ENCODE measurements around the gene ADGRE2. TPM values are rescaled to one million over a fixed set of nuclear protein-coding genes. Genes with fewer than 3 reads are reported as not detected.

ADGRE2 gene
- total RNA-seq, 1 donor from 2014 or later: 4.9 TPM

GRCh38 chr19:14715841-14716240 lies 62.5 kb downstream of the ADGRE2 start:
- Histone ChIP-seq H3K27ac (no peak overlapping the region), H3K36me3 (peaks cover 15 to 98% of the 10 kb centered on the region in 2 donors), H3K27me3 (no peaks in the 10 kb centered on the region), H3K4me3 (no peak overlapping the region), H3K4me1 (no peaks in the 10 kb centered on the region), H3K9me3 (peaks cover 49% of the 10 kb centered on the region)
- intact Hi-C loops (cut with DNase I): no loop called here
- DNase-seq (ENCODE audit: extremely low spot score in 2 of 2): no peak
- TF ChIP-seq, protein P1, sequence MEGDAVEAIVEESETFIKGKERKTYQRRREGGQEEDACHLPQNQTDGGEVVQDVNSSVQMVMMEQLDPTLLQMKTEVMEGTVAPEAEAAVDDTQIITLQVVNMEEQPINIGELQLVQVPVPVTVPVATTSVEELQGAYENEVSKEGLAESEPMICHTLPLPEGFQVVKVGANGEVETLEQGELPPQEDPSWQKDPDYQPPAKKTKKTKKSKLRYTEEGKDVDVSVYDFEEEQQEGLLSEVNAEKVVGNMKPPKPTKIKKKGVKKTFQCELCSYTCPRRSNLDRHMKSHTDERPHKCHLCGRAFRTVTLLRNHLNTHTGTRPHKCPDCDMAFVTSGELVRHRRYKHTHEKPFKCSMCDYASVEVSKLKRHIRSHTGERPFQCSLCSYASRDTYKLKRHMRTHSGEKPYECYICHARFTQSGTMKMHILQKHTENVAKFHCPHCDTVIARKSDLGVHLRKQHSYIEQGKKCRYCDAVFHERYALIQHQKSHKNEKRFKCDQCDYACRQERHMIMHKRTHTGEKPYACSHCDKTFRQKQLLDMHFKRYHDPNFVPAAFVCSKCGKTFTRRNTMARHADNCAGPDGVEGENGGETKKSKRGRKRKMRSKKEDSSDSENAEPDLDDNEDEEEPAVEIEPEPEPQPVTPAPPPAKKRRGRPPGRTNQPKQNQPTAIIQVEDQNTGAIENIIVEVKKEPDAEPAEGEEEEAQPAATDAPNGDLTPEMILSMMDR (IDR thresholded peaks at IDR 0.05): no peak
- TF ChIP-seq POLR2AphosphoS5 (IDR thresholded peaks at IDR 0.05; ENCODE audit: insufficient read depth in 1 of 2, low read depth in 1 of 2) (no peak), POLR2A (IDR thresholded peaks at IDR 0.05) (no peak)

DNA sequence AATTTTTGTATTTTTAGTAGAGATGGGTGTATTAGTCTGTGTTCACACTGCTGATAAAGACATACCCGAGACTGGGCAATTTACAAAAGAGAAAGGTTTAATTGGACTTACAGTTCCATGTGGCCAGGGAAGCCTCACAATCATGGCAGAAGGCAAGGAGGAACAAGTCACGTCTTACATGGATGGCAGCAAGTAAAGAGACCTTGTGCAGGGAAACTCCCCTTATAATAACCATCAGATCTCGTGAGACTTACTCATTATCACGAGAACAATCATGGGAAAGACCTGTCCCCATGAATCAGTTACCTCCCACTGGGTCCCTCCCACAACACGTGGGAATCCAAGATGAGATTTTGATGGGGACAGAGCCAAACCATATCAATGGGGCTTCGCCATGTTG lies 73.9 kb downstream of the ADGRE2 start:
- Histone ChIP-seq H3K9me3 (no peaks in the 10 kb centered on the region), H3K27ac (no peak overlapping the region), H3K4me1 (no peaks in the 10 kb centered on the region), H3K27me3 (no peaks in the 10 kb centered on the region), H3K36me3 (peaks cover 16 to 97% of the 10 kb centered on the region in 2 donors), H3K4me3 (no peak overlapping the region)
- intact Hi-C loops (cut with DNase I): no loop called here
- TF ChIP-seq, protein P1 (IDR thresholded peaks at IDR 0.05): no peak
- TF ChIP-seq POLR2AphosphoS5 (IDR thresholded peaks at IDR 0.05; ENCODE audit: insufficient read depth in 1 of 2, low read depth in 1 of 2): no peak
- TF ChIP-seq POLR2A (IDR thresholded peaks at IDR 0.05): no peak
- no peak for DNase-seq (ENCODE audit: extremely low spot score in 2 of 2)

GRCh38 chr19:14703833-14704232 lies 74.5 kb downstream of the ADGRE2 start:
- no peaks in the 10 kb centered on the region for H3K27me3 ChIP-seq
- peaks cover 13 to 97% of the 10 kb centered on the region in 2 donors for H3K36me3 ChIP-seq
- TF ChIP-seq POLR2A (IDR thresholded peaks at IDR 0.05): no peak
- TF ChIP-seq, protein P1 (IDR thresholded peaks at IDR 0.05): no peak
- no peak for TF ChIP-seq POLR2AphosphoS5 (IDR thresholded peaks at IDR 0.05; ENCODE audit: insufficient read depth in 1 of 2, low read depth in 1 of 2)
- no peak overlapping the region for H3K4me3 ChIP-seq
- no peak overlapping the region for H3K27ac ChIP-seq
- DNase-seq (ENCODE audit: extremely low spot score in 2 of 2): no peak
- intact Hi-C loops (cut with DNase I): no loop called here
- no peaks in the 10 kb centered on the region for H3K9me3 ChIP-seq
- no peaks in the 10 kb centered on the region for H3K4me1 ChIP-seq

- no peaks in the 10 kb centered on the region for H3K4me1 ChIP-seq
- peaks cover 7 to 92% of the 10 kb centered on the region in 2 donors for H3K36me3 ChIP-seq
- TF ChIP-seq POLR2A (IDR thresholded peaks at IDR 0.05): no peak
- TF ChIP-seq, protein P1 (IDR thresholded peaks at IDR 0.05): no peak
- TF ChIP-seq POLR2AphosphoS5 (IDR thresholded peaks at IDR 0.05; ENCODE audit: insufficient read depth in 1 of 2, low read depth in 1 of 2): no peak
- no peaks in the 10 kb centered on the region for H3K9me3 ChIP-seq
- no peak overlapping the region for H3K27ac ChIP-seq
- intact Hi-C loops (cut with DNase I): no loop called here
- no peak overlapping the region for H3K4me3 ChIP-seq
- no peak for DNase-seq (ENCODE audit: extremely low spot score in 2 of 2)
- no peaks in the 10 kb centered on the region for H3K27me3 ChIP-seq
Observed at GRCh38 chr19:14700711-14701375, 77.5 kb downstream of the ADGRE2 start.

- H3K27ac ChIP-seq: no peak overlapping the region
- H3K4me3 ChIP-seq: no peak overlapping the region
- DNase-seq (ENCODE audit: extremely low spot score in 2 of 2): no peak
- H3K27me3 ChIP-seq: no peaks in the 10 kb centered on the region
- intact Hi-C loops (cut with DNase I): no loop called here
- H3K9me3 ChIP-seq: no peaks in the 10 kb centered on the region
- H3K36me3 ChIP-seq: peaks cover 7 to 90% of the 10 kb centered on the region in 2 donors
- TF ChIP-seq, protein P1 (IDR thresholded peaks at IDR 0.05): no peak
- TF ChIP-seq POLR2A (IDR thresholded peaks at IDR 0.05) (no peak), POLR2AphosphoS5 (IDR thresholded peaks at IDR 0.05; ENCODE audit: insufficient read depth in 1 of 2, low read depth in 1 of 2) (no peak)
- H3K4me1 ChIP-seq: no peaks in the 10 kb centered on the region
Observed at GRCh38 chr19:14699641-14700040, 78.7 kb downstream of the ADGRE2 start.

Data from vagina (tissue), 2 donors.